PC-3 (cell line): ENCODE data around the gene ACP7.

Experiments
- EZH2phosphoT487 ChIP-seq: fragments of 300-600 bp; sonication (generic); IDR thresholded peaks from 2 replicates; pipeline ENCODE4 v1.6.1; 2018; ENCODE audit warnings: mild to moderate bottlenecking, antibody characterized with exemption, low read length, borderline replicate concordance
- TF ChIP-seq, protein P1 (sequence below): fragments of 300-600 bp; sonication (generic); conservative IDR thresholded peaks from 2 replicates; pipeline ENCODE4 v1.5.1; 2017; ENCODE audit warnings: antibody characterized with exemption, low read depth, mild to moderate bottlenecking, low read length

- TF ChIP-seq EZH2phosphoT487: no peak
- TF ChIP-seq, protein P1, sequence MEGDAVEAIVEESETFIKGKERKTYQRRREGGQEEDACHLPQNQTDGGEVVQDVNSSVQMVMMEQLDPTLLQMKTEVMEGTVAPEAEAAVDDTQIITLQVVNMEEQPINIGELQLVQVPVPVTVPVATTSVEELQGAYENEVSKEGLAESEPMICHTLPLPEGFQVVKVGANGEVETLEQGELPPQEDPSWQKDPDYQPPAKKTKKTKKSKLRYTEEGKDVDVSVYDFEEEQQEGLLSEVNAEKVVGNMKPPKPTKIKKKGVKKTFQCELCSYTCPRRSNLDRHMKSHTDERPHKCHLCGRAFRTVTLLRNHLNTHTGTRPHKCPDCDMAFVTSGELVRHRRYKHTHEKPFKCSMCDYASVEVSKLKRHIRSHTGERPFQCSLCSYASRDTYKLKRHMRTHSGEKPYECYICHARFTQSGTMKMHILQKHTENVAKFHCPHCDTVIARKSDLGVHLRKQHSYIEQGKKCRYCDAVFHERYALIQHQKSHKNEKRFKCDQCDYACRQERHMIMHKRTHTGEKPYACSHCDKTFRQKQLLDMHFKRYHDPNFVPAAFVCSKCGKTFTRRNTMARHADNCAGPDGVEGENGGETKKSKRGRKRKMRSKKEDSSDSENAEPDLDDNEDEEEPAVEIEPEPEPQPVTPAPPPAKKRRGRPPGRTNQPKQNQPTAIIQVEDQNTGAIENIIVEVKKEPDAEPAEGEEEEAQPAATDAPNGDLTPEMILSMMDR: no peak
Observed at GRCh38 chr19:39158646-39159260, 74.6 kb downstream of the ACP7 start.
